MM.1S (cell line): ENCODE data around the gene ARMC10.
"Not testable (repeated sequence)": the region's sequence is repeated elsewhere in the genome, so short reads cannot be mapped to it uniquely, and the experiment has no call there.

Experiments used
- DNase-seq: peaks from one replicate; pipeline ENCODE4 v3.0.0-alpha.2; 2015
- H2AFZ ChIP-seq: fragments of 300-600 bp; sonication (generic); 2 replicates; pipeline ENCODE4 v1.6.0; 2016; ENCODE audit warnings: antibody characterized with exemption, low read length
- H3F3A ChIP-seq: fragments of 300-600 bp; sonication (generic); 2 replicates; pipeline ENCODE4 v1.6.1; 2016; ENCODE audit warnings: mild to moderate bottlenecking, antibody characterized with exemption, low read length, moderate library complexity, mixed read lengths; ENCODE audit not compliant: insufficient read depth
- H3K27ac ChIP-seq: fragments of 300-600 bp; sonication (generic); 2 replicates; pipeline ENCODE4 v1.5.1; 2016; ENCODE audit warnings: mild to moderate bottlenecking, low read length
- H3K27me3 ChIP-seq: fragments of 300-600 bp; sonication (generic); replicated peaks from 2 replicates; pipeline ENCODE4 v1.6.0; 2016; ENCODE audit warnings: low read length; ENCODE audit not compliant: insufficient read depth
- H3K36me3 ChIP-seq: fragments of 300-600 bp; sonication (generic); replicated peaks from 2 replicates; pipeline ENCODE4 v1.6.1; 2016; ENCODE audit warnings: mild to moderate bottlenecking, low read length, mixed read lengths; ENCODE audit not compliant: insufficient read depth
- H3K4me1 ChIP-seq: fragments of 300-600 bp; sonication (generic); 2 replicates; pipeline ENCODE4 v1.6.1; 2016; ENCODE audit warnings: low read length, mixed read lengths
- H3K4me2 ChIP-seq: fragments of 300-600 bp; sonication (generic); 2 replicates; pipeline ENCODE4 v1.6.0; 2016; ENCODE audit warnings: low read depth, low read length
- H3K4me3 ChIP-seq: fragments of 300-600 bp; sonication (generic); 2 replicates; pipeline ENCODE4 v1.5.1; 2016; ENCODE audit warnings: low read length, mixed read lengths
- H3K79me2 ChIP-seq: fragments of 300-600 bp; sonication (generic); 2 replicates; pipeline ENCODE4 v1.6.1; 2016; ENCODE audit warnings: mixed run types, low read length, mixed read lengths
- H3K9ac ChIP-seq: fragments of 300-600 bp; sonication (generic); 2 replicates; pipeline ENCODE4 v1.6.1; 2016; ENCODE audit warnings: low read length, mixed read lengths
- H3K9me2 ChIP-seq: fragments of 300-600 bp; sonication (generic); replicated peaks from 2 replicates; pipeline ENCODE4 v1.6.1; 2016; ENCODE audit warnings: mild to moderate bottlenecking, low read length, mixed read lengths; ENCODE audit not compliant: insufficient read depth
- H3K9me3 ChIP-seq: fragments of 300-600 bp; sonication (generic); replicated peaks from 2 replicates; pipeline ENCODE4 v1.6.1; 2016; ENCODE audit warnings: mild to moderate bottlenecking, low read length, mixed read lengths; ENCODE audit not compliant: insufficient read depth
- H4K20me1 ChIP-seq: fragments of 300-600 bp; sonication (generic); 2 replicates; pipeline ENCODE4 v1.6.1; 2016; ENCODE audit warnings: mild to moderate bottlenecking, low read length, moderate library complexity, mixed read lengths; ENCODE audit not compliant: insufficient read depth
- EZH2 ChIP-seq: fragments of 300-600 bp; sonication (generic); optimal IDR thresholded peaks from 2 replicates; pipeline ENCODE3; 2017; ENCODE audit warnings: low read depth, mild to moderate bottlenecking, antibody characterized with exemption, low read length, mixed read lengths
- EZH2phosphoT487 ChIP-seq: fragments of 300-600 bp; sonication (generic); IDR thresholded peaks from 2 replicates; pipeline ENCODE4 v1.6.1; 2018; ENCODE audit warnings: antibody characterized with exemption, low read length
- TF ChIP-seq, protein P1 (sequence below): fragments of 300-600 bp; sonication (generic); IDR thresholded peaks from 2 replicates; pipeline ENCODE4 v1.5.1; 2016; ENCODE audit warnings: antibody characterized with exemption, low read length, mixed read lengths

Gene ARMC10

DNA sequence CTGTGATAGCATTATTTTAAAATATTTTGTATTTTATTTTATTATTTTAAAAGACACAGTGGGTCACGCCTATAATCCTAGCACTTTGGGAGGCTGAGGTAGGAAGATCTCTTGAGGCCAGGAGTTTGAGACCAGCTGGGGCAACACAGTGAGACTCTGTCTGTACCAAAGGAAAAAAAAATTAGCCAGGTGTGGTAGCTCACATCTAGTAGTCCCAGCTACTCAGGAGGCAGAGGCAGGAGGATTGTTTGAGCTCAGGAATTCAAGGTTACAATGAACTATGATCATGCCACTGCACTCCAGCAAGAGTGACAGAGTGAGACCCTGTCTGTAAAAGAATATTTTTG, 37.5 kb upstream of the ARMC10 start:
- Histone ChIP-seq H3K79me2 (no peaks in the 10 kb centered on the region), H4K20me1 (no peaks in the 10 kb centered on the region), H3K9me3 (no peaks in the 10 kb centered on the region), H3K27me3 (no peaks in the 10 kb centered on the region), H3K36me3 (no peaks in the 10 kb centered on the region), H3K4me1 (no peaks in the 10 kb centered on the region), H3F3A (no peaks in the 10 kb centered on the region), H3K9ac (no peak overlapping the region), H3K27ac (no peak overlapping the region), H3K4me3 (no peak overlapping the region), H3K4me2 (no peak overlapping the region), H2AFZ (no peak overlapping the region), H3K9me2 (no peaks in the 10 kb centered on the region)
- DNase-seq: no peak
- TF ChIP-seq EZH2phosphoT487 (no peak), EZH2 (no peak)
- TF ChIP-seq, protein P1, sequence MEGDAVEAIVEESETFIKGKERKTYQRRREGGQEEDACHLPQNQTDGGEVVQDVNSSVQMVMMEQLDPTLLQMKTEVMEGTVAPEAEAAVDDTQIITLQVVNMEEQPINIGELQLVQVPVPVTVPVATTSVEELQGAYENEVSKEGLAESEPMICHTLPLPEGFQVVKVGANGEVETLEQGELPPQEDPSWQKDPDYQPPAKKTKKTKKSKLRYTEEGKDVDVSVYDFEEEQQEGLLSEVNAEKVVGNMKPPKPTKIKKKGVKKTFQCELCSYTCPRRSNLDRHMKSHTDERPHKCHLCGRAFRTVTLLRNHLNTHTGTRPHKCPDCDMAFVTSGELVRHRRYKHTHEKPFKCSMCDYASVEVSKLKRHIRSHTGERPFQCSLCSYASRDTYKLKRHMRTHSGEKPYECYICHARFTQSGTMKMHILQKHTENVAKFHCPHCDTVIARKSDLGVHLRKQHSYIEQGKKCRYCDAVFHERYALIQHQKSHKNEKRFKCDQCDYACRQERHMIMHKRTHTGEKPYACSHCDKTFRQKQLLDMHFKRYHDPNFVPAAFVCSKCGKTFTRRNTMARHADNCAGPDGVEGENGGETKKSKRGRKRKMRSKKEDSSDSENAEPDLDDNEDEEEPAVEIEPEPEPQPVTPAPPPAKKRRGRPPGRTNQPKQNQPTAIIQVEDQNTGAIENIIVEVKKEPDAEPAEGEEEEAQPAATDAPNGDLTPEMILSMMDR: no peak

DNA sequence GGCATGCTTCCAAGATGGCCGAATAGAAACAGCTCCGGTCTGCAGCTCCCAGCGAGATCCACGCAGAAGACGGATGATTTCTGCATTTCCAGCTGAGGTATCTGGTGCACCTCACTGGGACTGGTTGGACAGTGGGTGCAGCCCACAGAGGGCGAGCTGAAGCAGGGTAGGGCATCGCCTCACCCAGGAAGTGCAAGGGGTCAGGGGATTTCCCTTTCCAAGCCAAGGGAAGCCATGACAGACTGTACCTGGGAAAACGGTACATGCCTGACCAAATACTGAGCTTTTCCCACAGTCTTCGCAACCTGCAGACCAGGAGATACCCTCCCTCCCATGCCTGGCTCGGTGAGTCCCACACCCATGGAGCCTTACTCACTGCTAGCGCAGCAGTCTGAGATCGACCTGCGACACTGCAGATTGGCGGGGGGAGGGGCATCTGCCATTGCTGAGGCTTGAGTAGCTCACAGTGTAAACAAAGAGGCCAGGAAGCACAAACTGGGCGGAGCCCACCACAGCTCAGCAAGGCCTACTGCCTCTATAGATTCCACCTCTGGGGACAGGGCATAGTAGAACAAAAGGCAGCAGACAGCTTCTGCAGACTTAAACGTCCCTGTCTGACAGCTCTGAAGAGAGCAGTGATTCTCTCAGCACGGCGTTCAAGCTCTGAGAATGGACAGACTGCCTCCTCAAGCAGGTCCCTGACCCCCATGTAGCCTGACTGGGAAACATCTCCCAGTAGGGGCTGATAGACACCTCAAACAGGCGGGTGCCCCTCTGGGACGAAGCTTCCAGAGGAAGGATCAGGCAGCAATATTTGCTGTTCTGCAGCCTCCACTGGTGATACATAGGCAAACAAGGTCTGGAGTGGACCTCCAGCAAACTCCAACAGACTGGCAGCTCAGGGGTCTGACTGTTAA, 36.9 kb upstream of the ARMC10 start:
- not testable (repeated sequence) for H3K4me2 ChIP-seq, H3K9me2 ChIP-seq, H3K4me1 ChIP-seq, H3F3A ChIP-seq, H3K27ac ChIP-seq, H3K4me3 ChIP-seq, H3K27me3 ChIP-seq, H3K9me3 ChIP-seq, H4K20me1 ChIP-seq, H2AFZ ChIP-seq, H3K9ac ChIP-seq, DNase-seq, H3K79me2 ChIP-seq, H3K36me3 ChIP-seq

DNA sequence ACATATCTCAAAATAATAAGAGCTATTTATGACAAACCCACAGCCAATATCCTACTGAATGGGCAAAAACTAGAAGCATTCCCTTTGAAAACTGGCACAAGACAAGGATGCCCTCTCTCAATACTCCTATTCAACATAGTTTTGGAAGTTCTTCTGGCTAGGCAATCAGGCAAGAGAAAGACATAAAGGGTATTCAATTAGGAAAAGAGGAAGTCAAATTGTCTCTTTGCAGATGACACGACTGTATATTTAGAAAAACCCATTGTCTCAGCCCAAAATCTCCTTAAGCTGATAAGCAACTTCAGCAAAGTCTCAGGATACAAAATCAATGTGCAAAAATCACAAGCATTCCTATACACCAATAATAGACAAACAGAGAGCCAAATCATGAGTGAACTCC, 33.1 kb upstream of the ARMC10 start:
- H3K9me3 ChIP-seq, H4K20me1 ChIP-seq, H3K9ac ChIP-seq, H3K27me3 ChIP-seq, H2AFZ ChIP-seq, H3K4me3 ChIP-seq, H3K9me2 ChIP-seq, H3K4me1 ChIP-seq, H3K4me2 ChIP-seq, H3K27ac ChIP-seq, H3F3A ChIP-seq, DNase-seq, H3K79me2 ChIP-seq, H3K36me3 ChIP-seq: not testable (repeated sequence)

DNA sequence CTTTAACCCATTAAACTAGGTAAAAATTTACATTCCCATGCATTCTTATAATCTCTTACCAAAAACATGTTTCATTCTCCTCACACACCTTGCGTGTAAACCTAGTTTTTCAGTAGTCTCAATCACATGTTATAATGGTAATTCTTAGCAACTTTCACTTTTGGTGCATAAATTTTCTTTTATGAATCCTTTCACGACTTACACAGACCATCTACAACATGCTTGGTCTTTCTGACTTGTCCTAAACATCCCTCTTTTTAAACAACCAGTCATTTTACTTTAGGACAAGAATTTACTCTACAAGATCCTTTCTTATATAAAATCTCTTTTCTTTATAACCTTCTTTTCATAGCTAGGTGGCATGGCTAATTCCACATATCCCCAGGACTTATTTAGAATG, 26.1 kb upstream of the ARMC10 start:
- Histone ChIP-seq H3K27ac (no peak overlapping the region), H3K36me3 (no peaks in the 10 kb centered on the region), H2AFZ (no peak overlapping the region), H3K9ac (no peak overlapping the region), H3K4me2 (no peak overlapping the region), H3F3A (no peaks in the 10 kb centered on the region), H3K4me3 (no peak overlapping the region), H3K4me1 (no peaks in the 10 kb centered on the region), H4K20me1 (no peaks in the 10 kb centered on the region), H3K27me3 (no peaks in the 10 kb centered on the region), H3K79me2 (no peaks in the 10 kb centered on the region), H3K9me3 (no peaks in the 10 kb centered on the region), H3K9me2 (no peaks in the 10 kb centered on the region)
- DNase-seq: no peak
- TF ChIP-seq EZH2 (no peak), EZH2phosphoT487 (no peak)
- TF ChIP-seq, protein P1: no peak
